SK-N-MC (cell line): Measurements from ENCODE around the gene GSTM1.
A peak's percentile ranks its signal among the peaks of the same experiment; 100 is the strongest.

Experiments
- DNase-seq: peaks from one replicate; pipeline ENCODE4 v3.0.0-alpha.2; 2011; ENCODE audit warnings: low read depth, low spot score
- H3K27ac ChIP-seq: fragments of 200-600 bp; sonication (generic); 2 replicates; pipeline ENCODE4 v1.5.1; 2016; ENCODE audit warnings: mixed run types
- H3K36me3 ChIP-seq: fragments of 200-600 bp; sonication (generic); 2 replicates; pipeline ENCODE4 v1.6.1; 2017; ENCODE audit warnings: antibody characterized with exemption, low read length, mixed read lengths; ENCODE audit not compliant: insufficient read depth
- H3K4me3 ChIP-seq: fragments of 200-600 bp; sonication (generic); 2 replicates; pipeline ENCODE4 v1.5.1; 2016
- H3K9ac ChIP-seq: fragments of 200-600 bp; sonication (generic); 2 replicates; pipeline ENCODE4 v1.8.0; 2017; ENCODE audit warnings: mixed run types, mixed read lengths; ENCODE audit not compliant: insufficient read length
- H3K9me3 ChIP-seq: fragments of 200-600 bp; sonication (generic); 2 replicates; pipeline ENCODE4 v1.6.1; 2017; ENCODE audit warnings: low read depth, mild to moderate bottlenecking, antibody characterized with exemption, low read length, moderate library complexity, mixed read lengths
- EZH2 ChIP-seq: fragments of 200-600 bp; sonication (generic); IDR thresholded peaks from one replicate; pipeline ENCODE4 v1.6.1; 2017; ENCODE audit warnings: antibody characterized with exemption
- FOXP2 ChIP-seq: optimal IDR thresholded peaks from 2 replicates; pipeline ENCODE3; 2011; ENCODE audit warnings: mild to moderate bottlenecking, moderate library complexity; ENCODE audit not compliant: insufficient read depth; ENCODE audit errors: extremely low read length, control extremely low read depth
- POLR2AphosphoS5 ChIP-seq: IDR thresholded peaks from 2 replicates; pipeline ENCODE4 v1.6.1; 2012; ENCODE audit warnings: mild to moderate bottlenecking, low read depth, low read length, borderline replicate concordance

Gene GSTM1

GRCh38 chr1:109732390-109732881, 44.8 kb downstream of the GSTM1 start:
- Histone ChIP-seq H3K9ac (no peak overlapping the region), H3K9me3 (no peaks in the 10 kb centered on the region), H3K36me3 (peaks cover 16% of the 10 kb centered on the region), H3K4me3 (no peak overlapping the region), H3K27ac (no peak overlapping the region)
- no peak for TF ChIP-seq POLR2AphosphoS5
- TF ChIP-seq FOXP2 = no peak
- no peak for TF ChIP-seq EZH2
- no peak for DNase-seq

- no peaks in the 10 kb centered on the region for H3K9me3 ChIP-seq
- no peak for DNase-seq
- no peak overlapping the region for H3K27ac ChIP-seq
- peaks cover 25% of the 10 kb centered on the region for H3K36me3 ChIP-seq
- no peak overlapping the region for H3K9ac ChIP-seq
- TF ChIP-seq EZH2 (no peak), FOXP2 (no peak), POLR2AphosphoS5 (no peak; the same call in 1 of the 2 replicates)
- no peak overlapping the region for H3K4me3 ChIP-seq
Measured at GRCh38 chr1:109733236-109733870, 45.7 kb downstream of the GSTM1 start.

- peak; percentile 99 for TF ChIP-seq POLR2AphosphoS5
- TF ChIP-seq FOXP2 = no peak
- no peak for TF ChIP-seq EZH2
- no peak for DNase-seq
- no peaks in the 10 kb centered on the region for H3K9me3 ChIP-seq
- no peak overlapping the region for H3K27ac ChIP-seq
- peak overlapping the region; percentile 74 for H3K9ac ChIP-seq
- peak overlapping the region; percentile 90 for H3K4me3 ChIP-seq
- peaks cover 25% of the 10 kb centered on the region for H3K36me3 ChIP-seq
Measured at GRCh38 chr1:109739738-109740614, 52.4 kb downstream of the GSTM1 start.

GRCh38 chr1:109740615-109741373, 53.2 kb downstream of the GSTM1 start, which contains the start of gene GSTM3:
GSTM3 (minus strand) TSS chr1:109741038; CDS start chr1:109740287, 751 bp downstream.
- Histone ChIP-seq H3K27ac (no peak within 1 kb of the TSS), H3K4me3 (peak within 1 kb of the TSS; percentile 90), H3K9ac (peak within 1 kb of the TSS; percentile 74), H3K9me3 (no peaks in the 10 kb centered on the region), H3K36me3 (peaks cover 24% of the 10 kb centered on the region)
- DNase-seq = no peak
- TF ChIP-seq POLR2AphosphoS5 (no peak), EZH2 (no peak), FOXP2 (no peak)
